ENCODE data around the gene ST6GAL1.

- TF ChIP-seq CTCF (IDR thresholded peaks at IDR 0.05): no peak
- no peak for TF ChIP-seq TCF7L2 (IDR thresholded peaks at IDR 0.05; ENCODE audit: low read depth, low read length)
- TF ChIP-seq, protein P1, sequence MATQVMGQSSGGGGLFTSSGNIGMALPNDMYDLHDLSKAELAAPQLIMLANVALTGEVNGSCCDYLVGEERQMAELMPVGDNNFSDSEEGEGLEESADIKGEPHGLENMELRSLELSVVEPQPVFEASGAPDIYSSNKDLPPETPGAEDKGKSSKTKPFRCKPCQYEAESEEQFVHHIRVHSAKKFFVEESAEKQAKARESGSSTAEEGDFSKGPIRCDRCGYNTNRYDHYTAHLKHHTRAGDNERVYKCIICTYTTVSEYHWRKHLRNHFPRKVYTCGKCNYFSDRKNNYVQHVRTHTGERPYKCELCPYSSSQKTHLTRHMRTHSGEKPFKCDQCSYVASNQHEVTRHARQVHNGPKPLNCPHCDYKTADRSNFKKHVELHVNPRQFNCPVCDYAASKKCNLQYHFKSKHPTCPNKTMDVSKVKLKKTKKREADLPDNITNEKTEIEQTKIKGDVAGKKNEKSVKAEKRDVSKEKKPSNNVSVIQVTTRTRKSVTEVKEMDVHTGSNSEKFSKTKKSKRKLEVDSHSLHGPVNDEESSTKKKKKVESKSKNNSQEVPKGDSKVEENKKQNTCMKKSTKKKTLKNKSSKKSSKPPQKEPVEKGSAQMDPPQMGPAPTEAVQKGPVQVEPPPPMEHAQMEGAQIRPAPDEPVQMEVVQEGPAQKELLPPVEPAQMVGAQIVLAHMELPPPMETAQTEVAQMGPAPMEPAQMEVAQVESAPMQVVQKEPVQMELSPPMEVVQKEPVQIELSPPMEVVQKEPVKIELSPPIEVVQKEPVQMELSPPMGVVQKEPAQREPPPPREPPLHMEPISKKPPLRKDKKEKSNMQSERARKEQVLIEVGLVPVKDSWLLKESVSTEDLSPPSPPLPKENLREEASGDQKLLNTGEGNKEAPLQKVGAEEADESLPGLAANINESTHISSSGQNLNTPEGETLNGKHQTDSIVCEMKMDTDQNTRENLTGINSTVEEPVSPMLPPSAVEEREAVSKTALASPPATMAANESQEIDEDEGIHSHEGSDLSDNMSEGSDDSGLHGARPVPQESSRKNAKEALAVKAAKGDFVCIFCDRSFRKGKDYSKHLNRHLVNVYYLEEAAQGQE (IDR thresholded peaks at IDR 0.05; ENCODE audit: insufficient read depth in 1 of 2, low read depth in 2 of 2, low read length in 1 of 2): no peak
- TF ChIP-seq POLR2AphosphoS5 (IDR thresholded peaks at IDR 0.05; ENCODE audit: low read depth, low read length): no peak
- no peak for TF ChIP-seq SIN3A (IDR thresholded peaks at IDR 0.05; ENCODE audit: borderline replicate concordance, insufficient read depth, low read depth, low read length)
These were observed 179.8 kb downstream of the ST6GAL1 start for GRCh38 chr3:187110156-187110555.
